ENCODE results near the gene FAM24A. TPM values are rescaled to one million over a fixed set of nuclear protein-coding genes. Genes with fewer than 3 reads are reported as not detected.

Gene FAM24A, protein sequence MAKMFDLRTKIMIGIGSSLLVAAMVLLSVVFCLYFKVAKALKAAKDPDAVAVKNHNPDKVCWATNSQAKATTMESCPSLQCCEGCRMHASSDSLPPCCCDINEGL
- polyA plus RNA-seq (2013, experiment 1 of 2): not detected
- not detected for polyA plus RNA-seq (2013, experiment 2 of 2)

DNA sequence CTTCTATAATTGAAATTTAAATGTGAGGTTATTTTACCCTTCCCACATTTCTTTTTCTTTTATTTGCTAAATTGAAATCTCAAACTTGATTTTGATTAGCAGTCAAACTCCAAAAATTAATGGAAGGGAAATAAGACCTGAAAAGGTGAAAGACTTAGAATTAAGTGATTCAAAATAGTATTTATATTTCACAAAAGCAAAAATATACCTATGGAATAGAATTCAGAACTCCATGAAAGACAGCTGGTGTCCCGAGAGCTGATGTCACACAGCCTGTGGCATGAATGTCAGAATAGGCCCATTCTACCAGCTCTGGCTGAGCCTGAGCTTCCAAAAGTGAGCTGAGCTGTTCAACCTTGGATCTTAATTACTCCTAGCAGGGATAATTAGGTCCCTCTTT lies at the start of gene FAM24A:
FAM24A (plus strand) TSS at position 301 of the 400 bp plus-strand sequence. CDS start 1,025 bp downstream, outside the sequence.
- no peak within 1 kb of the TSS for H2BK15ac ChIP-seq (ENCODE audit: low read length)
- H3K4me1 ChIP-seq (ENCODE audit: control insufficient read depth in 2 of 2, insufficient read depth in 1 of 2, low read depth in 1 of 2, low read length in 2 of 2): no peaks in the 10 kb centered on the region
- H2AK5ac ChIP-seq (ENCODE audit: low read depth, low read length): no peak within 1 kb of the TSS
- H4K91ac ChIP-seq (ENCODE audit: low read depth, low read length, poor library complexity): no peak within 1 kb of the TSS
- no peaks in the 10 kb centered on the region for H3K27me3 ChIP-seq (ENCODE audit: control insufficient read depth in 3 of 3, insufficient read depth in 3 of 3, low read depth in 1 of 3, low read length in 3 of 3)
- WGBS, 2 donors (ENCODE audit: extremely low coverage in 2 of 2, insufficient read length in 2 of 2, insufficient replicate concordance in 1 of 2): no CpG with 5 or more reads among the region's 1 CpG
- H3K36me3 ChIP-seq (replicated peaks in 1 of 2; ENCODE audit: control insufficient read depth in 2 of 2, insufficient read depth in 2 of 2, low read length in 2 of 2): no peaks in the 10 kb centered on the region
- no peak within 1 kb of the TSS for H2BK120ac ChIP-seq (ENCODE audit: low read depth, low read length)
- no peak within 1 kb of the TSS for H4K8ac ChIP-seq (ENCODE audit: low read depth, low read length)
- no peak within 1 kb of the TSS for H3K4me3 ChIP-seq (ENCODE audit: low read length in 2 of 2)
- DNase-seq (ENCODE audit: low spot score): no peak
- no peak within 1 kb of the TSS for H2BK5ac ChIP-seq (ENCODE audit: low read length)
- H3K18ac ChIP-seq (ENCODE audit: low read length): no peak within 1 kb of the TSS
- no peaks in the 10 kb centered on the region for H3K79me1 ChIP-seq (ENCODE audit: low read depth, low read length)
- H3K14ac ChIP-seq (ENCODE audit: low read length): no peak within 1 kb of the TSS
- no peak within 1 kb of the TSS for H3K23ac ChIP-seq (ENCODE audit: low read depth, low read length, poor library complexity)
- H2BK12ac ChIP-seq (ENCODE audit: low read length): no peak within 1 kb of the TSS
- no peak within 1 kb of the TSS for H3K27ac ChIP-seq (replicated peaks; ENCODE audit: low read length)
- H2AFZ ChIP-seq (ENCODE audit: low read length): no peak within 1 kb of the TSS
- no peak within 1 kb of the TSS for H3K4me2 ChIP-seq (ENCODE audit: insufficient read depth, low read length, poor library complexity, severe bottlenecking)
- no peak within 1 kb of the TSS for H3K4ac ChIP-seq (ENCODE audit: low read length)
- H3K9ac ChIP-seq (ENCODE audit: low read depth, low read length, poor library complexity): no peak within 1 kb of the TSS
- peaks cover 0 to 2% of the 10 kb centered on the region in 2 donors for H3K9me3 ChIP-seq (replicated peaks in 1 of 2; ENCODE audit: control insufficient read depth in 2 of 2, insufficient read depth in 1 of 2, low read depth in 1 of 2, low read length in 2 of 2)

DNA sequence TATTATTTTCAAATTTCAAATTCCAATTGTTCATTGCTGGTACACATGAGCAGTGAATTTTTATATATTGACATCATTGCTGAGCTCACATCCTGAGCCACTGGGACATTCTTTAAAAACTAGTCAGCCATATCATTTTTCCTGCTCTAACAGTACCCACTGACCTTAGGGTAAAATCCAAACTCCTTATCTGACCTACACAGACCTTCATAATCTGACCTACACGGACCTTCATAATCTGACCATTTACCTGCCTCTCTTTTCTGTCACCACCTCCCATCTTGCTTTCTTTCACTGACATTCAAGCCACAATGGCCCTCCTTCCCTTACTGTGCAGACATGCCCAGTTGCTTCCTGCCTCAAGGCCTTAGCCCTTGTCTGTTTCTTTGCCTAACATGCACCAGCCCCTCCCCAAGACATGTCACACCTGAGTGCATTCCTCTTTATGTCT lies 48.7 kb upstream of the FAM24A start:
- no peak overlapping the region for H3K4me2 ChIP-seq (ENCODE audit: insufficient read depth, low read length, poor library complexity, severe bottlenecking)
- H2AFZ ChIP-seq (ENCODE audit: low read length): no peak overlapping the region
- H3K27ac ChIP-seq (replicated peaks; ENCODE audit: low read length): no peak overlapping the region
- no peak overlapping the region for H3K4me3 ChIP-seq (ENCODE audit: low read length in 2 of 2)
- no peak overlapping the region for H2BK120ac ChIP-seq (ENCODE audit: low read depth, low read length)
- no peak overlapping the region for H3K4ac ChIP-seq (ENCODE audit: low read length)
- no peak overlapping the region for H3K14ac ChIP-seq (ENCODE audit: low read length)
- no peaks in the 10 kb centered on the region for H3K27me3 ChIP-seq (ENCODE audit: control insufficient read depth in 3 of 3, insufficient read depth in 3 of 3, low read depth in 1 of 3, low read length in 3 of 3)
- H2AK5ac ChIP-seq (ENCODE audit: low read depth, low read length): no peak overlapping the region
- no peak overlapping the region for H4K91ac ChIP-seq (ENCODE audit: low read depth, low read length, poor library complexity)
- no CpG with 5 or more reads among the region's 1 CpG for WGBS, 2 donors (ENCODE audit: extremely low coverage in 2 of 2, insufficient read length in 2 of 2, insufficient replicate concordance in 1 of 2)
- H3K79me1 ChIP-seq (ENCODE audit: low read depth, low read length): no peaks in the 10 kb centered on the region
- no peak overlapping the region for H4K8ac ChIP-seq (ENCODE audit: low read depth, low read length)
- H2BK12ac ChIP-seq (ENCODE audit: low read length): no peak overlapping the region
- H2BK15ac ChIP-seq (ENCODE audit: low read length): no peak overlapping the region
- no peak overlapping the region for H3K23ac ChIP-seq (ENCODE audit: low read depth, low read length, poor library complexity)
- no peak for DNase-seq (ENCODE audit: low spot score)
- H3K18ac ChIP-seq (ENCODE audit: low read length): no peak overlapping the region
- no peak overlapping the region for H3K9ac ChIP-seq (ENCODE audit: low read depth, low read length, poor library complexity)
- peaks cover 0 to 1% of the 10 kb centered on the region in 2 donors for H3K4me1 ChIP-seq (ENCODE audit: control insufficient read depth in 2 of 2, insufficient read depth in 1 of 2, low read depth in 1 of 2, low read length in 2 of 2)
- no peaks in the 10 kb centered on the region for H3K36me3 ChIP-seq (replicated peaks in 1 of 2; ENCODE audit: control insufficient read depth in 2 of 2, insufficient read depth in 2 of 2, low read length in 2 of 2)
- no peak overlapping the region for H2BK5ac ChIP-seq (ENCODE audit: low read length)
- H3K9me3 ChIP-seq (replicated peaks in 1 of 2; ENCODE audit: control insufficient read depth in 2 of 2, insufficient read depth in 1 of 2, low read depth in 1 of 2, low read length in 2 of 2): peaks cover 0 to 2% of the 10 kb centered on the region in 2 donors

DNA sequence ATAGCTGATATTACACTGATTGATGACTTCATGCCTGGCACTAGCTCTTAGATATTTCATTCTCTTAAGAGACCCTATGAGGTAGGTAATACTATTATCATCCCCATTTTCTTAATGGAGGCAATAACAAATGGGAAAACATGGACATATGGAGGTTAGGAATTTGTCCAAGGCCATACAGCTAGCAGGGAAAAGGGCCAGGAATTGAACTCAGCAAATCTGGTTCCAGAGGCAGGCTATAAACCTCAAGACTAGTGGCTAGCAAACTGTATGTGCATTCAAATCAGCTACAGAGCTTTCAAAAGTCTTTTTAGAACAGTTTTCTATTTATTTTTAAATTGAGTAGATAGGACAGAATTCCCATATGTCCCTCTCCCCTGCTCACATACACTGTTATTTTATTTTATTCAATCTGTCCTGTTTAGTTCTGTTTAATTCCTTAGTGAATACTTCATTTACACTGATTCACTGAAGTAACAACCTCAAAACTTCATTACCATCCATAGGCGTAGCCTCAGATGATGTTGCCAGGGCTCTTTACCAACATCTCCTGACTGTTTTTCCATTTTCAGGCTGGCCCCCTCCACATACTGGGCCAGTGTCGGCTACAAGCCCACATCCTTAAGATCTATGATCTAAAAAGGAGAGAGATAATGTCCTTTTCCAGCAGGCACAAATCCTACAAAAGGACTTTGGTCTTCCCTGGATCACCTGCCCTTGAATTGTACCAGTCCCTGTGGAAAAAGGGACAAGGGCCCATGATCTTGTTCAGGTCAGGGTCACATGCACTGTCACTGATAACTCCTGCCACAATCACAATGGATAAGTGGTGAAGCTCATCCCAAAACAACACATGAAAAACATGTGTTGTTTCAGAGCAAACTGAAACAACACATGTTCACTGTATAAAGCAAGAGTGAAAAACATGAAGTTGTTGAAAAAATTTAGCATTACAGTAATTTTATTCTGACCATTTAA lies 46.9 kb upstream of the FAM24A start:
- Histone ChIP-seq H2AFZ (ENCODE audit: low read length) (no peak overlapping the region), H3K9ac (ENCODE audit: low read depth, low read length, poor library complexity) (no peak overlapping the region), H2AK5ac (ENCODE audit: low read depth, low read length) (no peak overlapping the region), H3K14ac (ENCODE audit: low read length) (no peak overlapping the region), H3K27me3 (ENCODE audit: control insufficient read depth in 3 of 3, insufficient read depth in 3 of 3, low read depth in 1 of 3, low read length in 3 of 3) (no peaks in the 10 kb centered on the region), H2BK120ac (ENCODE audit: low read depth, low read length) (no peak overlapping the region), H3K23ac (ENCODE audit: low read depth, low read length, poor library complexity) (no peak overlapping the region), H2BK12ac (ENCODE audit: low read length) (no peak overlapping the region), H3K9me3 (replicated peaks in 1 of 2; ENCODE audit: control insufficient read depth in 2 of 2, insufficient read depth in 1 of 2, low read depth in 1 of 2, low read length in 2 of 2) (peaks cover 0 to 2% of the 10 kb centered on the region in 2 donors), H2BK5ac (ENCODE audit: low read length) (no peak overlapping the region), H3K18ac (ENCODE audit: low read length) (no peak overlapping the region), H3K79me1 (ENCODE audit: low read depth, low read length) (no peaks in the 10 kb centered on the region), H3K36me3 (replicated peaks in 1 of 2; ENCODE audit: control insufficient read depth in 2 of 2, insufficient read depth in 2 of 2, low read length in 2 of 2) (no peaks in the 10 kb centered on the region), H4K8ac (ENCODE audit: low read depth, low read length) (no peak overlapping the region), H3K4ac (ENCODE audit: low read length) (no peak overlapping the region), H2BK15ac (ENCODE audit: low read length) (no peak overlapping the region), H4K91ac (ENCODE audit: low read depth, low read length, poor library complexity) (no peak overlapping the region), H3K4me1 (ENCODE audit: control insufficient read depth in 2 of 2, insufficient read depth in 1 of 2, low read depth in 1 of 2, low read length in 2 of 2) (peaks cover 0 to 1% of the 10 kb centered on the region in 2 donors), H3K4me2 (ENCODE audit: insufficient read depth, low read length, poor library complexity, severe bottlenecking) (no peak overlapping the region), H3K4me3 (ENCODE audit: low read length in 2 of 2) (no peak overlapping the region), H3K27ac (replicated peaks; ENCODE audit: low read length) (no peak overlapping the region)
- WGBS, 2 donors (ENCODE audit: extremely low coverage in 2 of 2, insufficient read length in 2 of 2, insufficient replicate concordance in 1 of 2): no CpG with 5 or more reads among the region's 2 CpGs
- DNase-seq (ENCODE audit: low spot score): no peak

DNA sequence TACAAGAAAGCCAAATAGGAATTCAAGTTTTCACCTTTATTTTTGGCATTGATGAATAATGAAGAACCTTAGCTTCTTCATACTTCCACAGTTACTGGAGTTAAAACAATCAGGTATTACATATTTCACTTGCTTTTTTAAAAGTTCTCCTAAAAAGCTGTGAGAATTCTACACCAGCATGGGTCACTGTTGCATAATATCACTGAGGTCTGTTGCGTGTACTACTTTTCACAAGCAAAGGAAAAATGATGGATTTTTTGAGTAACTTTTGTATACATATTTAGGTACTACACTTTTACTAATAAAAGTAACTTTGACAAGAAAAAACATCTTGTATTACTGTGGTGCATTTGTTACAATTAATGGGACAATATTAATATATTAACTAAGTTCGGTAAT lies 46.2 kb upstream of the FAM24A start:
- H2BK5ac ChIP-seq (ENCODE audit: low read length): no peak overlapping the region
- no peak overlapping the region for H2AFZ ChIP-seq (ENCODE audit: low read length)
- no CpG with 5 or more reads among the region's 2 CpGs for WGBS, 2 donors (ENCODE audit: extremely low coverage in 2 of 2, insufficient read length in 2 of 2, insufficient replicate concordance in 1 of 2)

More for the DNA sequence above, 46.2 kb upstream of the FAM24A start:
- H3K27ac ChIP-seq (replicated peaks; ENCODE audit: low read length): no peak overlapping the region
- no peak overlapping the region for H3K23ac ChIP-seq (ENCODE audit: low read depth, low read length, poor library complexity)
- H3K27me3 ChIP-seq (ENCODE audit: control insufficient read depth in 3 of 3, insufficient read depth in 3 of 3, low read depth in 1 of 3, low read length in 3 of 3): no peaks in the 10 kb centered on the region
- no peak overlapping the region for H2BK120ac ChIP-seq (ENCODE audit: low read depth, low read length)
- no peak overlapping the region for H3K4me2 ChIP-seq (ENCODE audit: insufficient read depth, low read length, poor library complexity, severe bottlenecking)
- H3K4me1 ChIP-seq (ENCODE audit: control insufficient read depth in 2 of 2, insufficient read depth in 1 of 2, low read depth in 1 of 2, low read length in 2 of 2): peaks cover 0 to 1% of the 10 kb centered on the region in 2 donors
- H3K9ac ChIP-seq (ENCODE audit: low read depth, low read length, poor library complexity): no peak overlapping the region
- DNase-seq (ENCODE audit: low spot score): no peak
- no peaks in the 10 kb centered on the region for H3K79me1 ChIP-seq (ENCODE audit: low read depth, low read length)
- H4K91ac ChIP-seq (ENCODE audit: low read depth, low read length, poor library complexity): no peak overlapping the region
- H2AK5ac ChIP-seq (ENCODE audit: low read depth, low read length): no peak overlapping the region
- no peak overlapping the region for H2BK15ac ChIP-seq (ENCODE audit: low read length)
- no peak overlapping the region for H3K18ac ChIP-seq (ENCODE audit: low read length)
- peaks cover 0 to 2% of the 10 kb centered on the region in 2 donors for H3K9me3 ChIP-seq (replicated peaks in 1 of 2; ENCODE audit: control insufficient read depth in 2 of 2, insufficient read depth in 1 of 2, low read depth in 1 of 2, low read length in 2 of 2)
- no peak overlapping the region for H3K4me3 ChIP-seq (ENCODE audit: low read length in 2 of 2)
- no peaks in the 10 kb centered on the region for H3K36me3 ChIP-seq (replicated peaks in 1 of 2; ENCODE audit: control insufficient read depth in 2 of 2, insufficient read depth in 2 of 2, low read length in 2 of 2)
- H3K14ac ChIP-seq (ENCODE audit: low read length): no peak overlapping the region
- H4K8ac ChIP-seq (ENCODE audit: low read depth, low read length): no peak overlapping the region
- H2BK12ac ChIP-seq (ENCODE audit: low read length): no peak overlapping the region
- H3K4ac ChIP-seq (ENCODE audit: low read length): no peak overlapping the region
